ENCODE measurements around the gene ABCF3. TPM values are rescaled to one million over a fixed set of nuclear protein-coding genes. Genes with fewer than 3 reads are reported as not detected.

Gene ABCF3
- total RNA-seq, 2 donors from 2014 or later = 41.8 to 46.1 TPM

GRCh38 chr3:184211718-184212117 lies 25.7 kb downstream of the ABCF3 start:
- Histone ChIP-seq H3K4me3 (no peak overlapping the region), H3K4me1 (no peaks in the 10 kb centered on the region), H3K27ac (no peak overlapping the region), H3K36me3 (replicated peaks in 1 of 2; ENCODE audit: insufficient read depth in 1 of 2, low read depth in 2 of 2) (no peaks in the 10 kb centered on the region), H3K27me3 (no peaks in the 10 kb centered on the region), H3K9me3 (no peaks in the 10 kb centered on the region)
- DNase-seq (no peak), ATAC-seq (no peak)
- 77 to 85% methylated on average over 5 of the region's 5 CpGs for WGBS, 2 donors
- TF ChIP-seq POLR2A (IDR thresholded peaks at IDR 0.05) (no peak), CTCF (IDR thresholded peaks at IDR 0.05) (no peak)
- intact Hi-C loops (cut with DNase I) = no loop called here

- intact Hi-C loops (cut with DNase I) = no loop called here
- no peaks in the 10 kb centered on the region for H3K9me3 ChIP-seq
- no peak for DNase-seq
- H3K27ac ChIP-seq = no peak overlapping the region
- H3K36me3 ChIP-seq (replicated peaks in 1 of 2; ENCODE audit: insufficient read depth in 1 of 2, low read depth in 2 of 2) = no peaks in the 10 kb centered on the region
- WGBS, 2 donors = 58 to 63% methylated on average over 4 of the region's 4 CpGs
- H3K4me1 ChIP-seq = no peaks in the 10 kb centered on the region
- no peak overlapping the region for H3K4me3 ChIP-seq
- peaks cover 0 to 3% of the 10 kb centered on the region in 2 donors for H3K27me3 ChIP-seq
- no peak for ATAC-seq
- TF ChIP-seq POLR2A (IDR thresholded peaks at IDR 0.05) = no peak
- no peak for TF ChIP-seq CTCF (IDR thresholded peaks at IDR 0.05)
Measured at GRCh38 chr3:184218814-184219213, 32.8 kb downstream of the ABCF3 start.

GRCh38 chr3:184222521-184222920 lies 36.5 kb downstream of the ABCF3 start:
- DNase-seq = no peak
- no peak overlapping the region for H3K4me3 ChIP-seq
- H3K4me1 ChIP-seq = no peaks in the 10 kb centered on the region
- no peak overlapping the region for H3K27ac ChIP-seq
- intact Hi-C loops (cut with DNase I) = no loop called here
- TF ChIP-seq CTCF (IDR thresholded peaks at IDR 0.05) (no peak), POLR2A (IDR thresholded peaks at IDR 0.05) (no peak)
- 48 to 55% methylated on average over 3 of the region's 3 CpGs for WGBS, 2 donors
- H3K27me3 ChIP-seq = peaks cover 0 to 3% of the 10 kb centered on the region in 2 donors
- no peaks in the 10 kb centered on the region for H3K36me3 ChIP-seq (replicated peaks in 1 of 2; ENCODE audit: insufficient read depth in 1 of 2, low read depth in 2 of 2)
- H3K9me3 ChIP-seq = no peaks in the 10 kb centered on the region
- ATAC-seq = no peak

- Histone ChIP-seq H3K27ac (no peak overlapping the region), H3K4me3 (no peak overlapping the region), H3K4me1 (peaks cover 3% of the 10 kb centered on the region), H3K27me3 (peaks cover 0 to 3% of the 10 kb centered on the region in 2 donors), H3K9me3 (no peaks in the 10 kb centered on the region), H3K36me3 (replicated peaks in 1 of 2; ENCODE audit: insufficient read depth in 1 of 2, low read depth in 2 of 2) (no peaks in the 10 kb centered on the region)
- DNase-seq (no peak), ATAC-seq (no peak)
- TF ChIP-seq CTCF (IDR thresholded peaks at IDR 0.05) (no peak), POLR2A (IDR thresholded peaks at IDR 0.05) (no peak)
- 69 to 77% methylated on average over 3 of the region's 3 CpGs for WGBS, 2 donors
- intact Hi-C loops (cut with DNase I) = no loop called here
Measured at GRCh38 chr3:184223946-184224345, 37.9 kb downstream of the ABCF3 start.

- ATAC-seq (no peak), DNase-seq (peak in 3 of 4 donors; percentile 33 to 48 (median 42))
- TF ChIP-seq CTCF (IDR thresholded peaks at IDR 0.05) (peak; percentile 52 to 85 (median 71)), POLR2A (IDR thresholded peaks at IDR 0.05) (no peak)
- no peak overlapping the region for H3K27ac ChIP-seq
- H3K9me3 ChIP-seq = no peaks in the 10 kb centered on the region
- H3K4me1 ChIP-seq = peaks cover 25% of the 10 kb centered on the region
- 8 to 44% methylated on average over 1 to 2 of the region's 2 CpGs for WGBS, 2 donors
- no peak overlapping the region for H3K4me3 ChIP-seq
- no peaks in the 10 kb centered on the region for H3K36me3 ChIP-seq (replicated peaks in 1 of 2; ENCODE audit: insufficient read depth in 1 of 2, low read depth in 2 of 2)
- intact Hi-C loops (cut with DNase I) = no loop called here
- peaks cover 0 to under 1% of the 10 kb centered on the region in 2 donors for H3K27me3 ChIP-seq
Measured at GRCh38 chr3:184227481-184227935, 41.5 kb downstream of the ABCF3 start.
